Measurements from ENCODE around the gene SLC39A13. TPM values are rescaled to one million over a fixed set of nuclear protein-coding genes. Genes with fewer than 3 reads are reported as not detected.

Gene SLC39A13
- total RNA-seq, 2 donors from 2014 or later = 16.2 to 21.0 TPM

GRCh38 chr11:47398551-47398950 is 9.8 kb upstream of the SLC39A13 start:
- peaks cover 16% of the 10 kb centered on the region for H3K4me1 Mint-ChIP-seq (ENCODE audit: low read depth)
- H3K27ac Mint-ChIP-seq = peak overlapping the region; percentile 42
- peak overlapping the region in 1 of 2 donors; percentile 87 for H3K4me3 Mint-ChIP-seq
- DNase-seq (no peak), ATAC-seq (replicated peaks in 1 of 2) (no peak)
- H3K36me3 Mint-ChIP-seq (ENCODE audit: insufficient read depth in 2 of 2) = no peaks in the 10 kb centered on the region
- H3K9me3 Mint-ChIP-seq = no peaks in the 10 kb centered on the region
- no peaks in the 10 kb centered on the region for H3K27me3 Mint-ChIP-seq (ENCODE audit: low read depth)

- Mint-ChIP-seq H3K9me3 (no peaks in the 10 kb centered on the region), H3K36me3 (ENCODE audit: insufficient read depth in 2 of 2) (no peaks in the 10 kb centered on the region), H3K27me3 (ENCODE audit: low read depth) (no peaks in the 10 kb centered on the region), H3K4me1 (ENCODE audit: low read depth) (peaks cover 7% of the 10 kb centered on the region), H3K4me3 (peak overlapping the region; percentile 87 to 90), H3K27ac (peak overlapping the region; percentile 88)
- peak; percentile 90 for ATAC-seq (replicated peaks in 1 of 2)
- peak; percentile 44 to 57 for DNase-seq
These were observed 8.3 kb upstream of the SLC39A13 start for GRCh38 chr11:47399860-47400767.

- ATAC-seq (replicated peaks in 1 of 2) = peak in 1 of 2 donors; percentile 6
- no peak for DNase-seq
- Mint-ChIP-seq H3K4me1 (ENCODE audit: low read depth) (peaks cover 7% of the 10 kb centered on the region), H3K36me3 (ENCODE audit: insufficient read depth in 2 of 2) (no peaks in the 10 kb centered on the region), H3K27me3 (ENCODE audit: low read depth) (no peaks in the 10 kb centered on the region), H3K4me3 (peak overlapping the region; percentile 87 to 90), H3K9me3 (no peaks in the 10 kb centered on the region), H3K27ac (peak overlapping the region; percentile 88)
These were observed 7.6 kb upstream of the SLC39A13 start for GRCh38 chr11:47400768-47401279.

GRCh38 chr11:47403135-47403534 is 5.3 kb upstream of the SLC39A13 start:
- H3K27ac Mint-ChIP-seq = no peak overlapping the region

GRCh38 chr11:47403571-47403970 is 4.8 kb upstream of the SLC39A13 start:
- Mint-ChIP-seq H3K27me3 (ENCODE audit: low read depth) (no peaks in the 10 kb centered on the region), H3K36me3 (ENCODE audit: insufficient read depth in 2 of 2) (no peaks in the 10 kb centered on the region), H3K4me1 (ENCODE audit: low read depth) (peaks cover 20% of the 10 kb centered on the region), H3K9me3 (no peaks in the 10 kb centered on the region), H3K27ac (no peak overlapping the region), H3K4me3 (no peak overlapping the region)
- no peak for ATAC-seq (replicated peaks in 1 of 2)
- DNase-seq = no peak

More at GRCh38 chr11:47403135-47403534, 5.3 kb upstream of the SLC39A13 start:
- H3K4me1 Mint-ChIP-seq (ENCODE audit: low read depth) = peaks cover 20% of the 10 kb centered on the region
- H3K9me3 Mint-ChIP-seq = no peaks in the 10 kb centered on the region
- H3K36me3 Mint-ChIP-seq (ENCODE audit: insufficient read depth in 2 of 2) = no peaks in the 10 kb centered on the region
- ATAC-seq (replicated peaks in 1 of 2) (no peak), DNase-seq (no peak)
- no peaks in the 10 kb centered on the region for H3K27me3 Mint-ChIP-seq (ENCODE audit: low read depth)
- no peak overlapping the region for H3K4me3 Mint-ChIP-seq

GRCh38 chr11:47406896-47407745 is 1.3 kb upstream of the SLC39A13 start:
- ATAC-seq (replicated peaks in 1 of 2) (no peak), DNase-seq (no peak)
- peaks cover 24% of the 10 kb centered on the region for H3K4me1 Mint-ChIP-seq (ENCODE audit: low read depth)
- H3K27ac Mint-ChIP-seq = peak overlapping the region; percentile 91
- H3K4me3 Mint-ChIP-seq = peak overlapping the region; percentile 81 to 89
- no peaks in the 10 kb centered on the region for H3K27me3 Mint-ChIP-seq (ENCODE audit: low read depth)
- peaks cover 0 to 2% of the 10 kb centered on the region in 2 donors for H3K36me3 Mint-ChIP-seq (ENCODE audit: insufficient read depth in 2 of 2)
- no peaks in the 10 kb centered on the region for H3K9me3 Mint-ChIP-seq

GRCh38 chr11:47408598-47409439 is 429 bp downstream of the SLC39A13 start:
- H3K36me3 Mint-ChIP-seq (ENCODE audit: insufficient read depth in 2 of 2) = peaks cover 0 to 2% of the 10 kb centered on the region in 2 donors
- peaks cover 26% of the 10 kb centered on the region for H3K4me1 Mint-ChIP-seq (ENCODE audit: low read depth)
- peak overlapping the region; percentile 96 to 98 for H3K4me3 Mint-ChIP-seq
- peak overlapping the region; percentile 96 for H3K27ac Mint-ChIP-seq
- ATAC-seq (replicated peaks in 1 of 2) = no peak
- no peaks in the 10 kb centered on the region for H3K9me3 Mint-ChIP-seq
- DNase-seq = no peak
- H3K27me3 Mint-ChIP-seq (ENCODE audit: low read depth) = no peaks in the 10 kb centered on the region

- ATAC-seq (replicated peaks in 1 of 2) (no peak), DNase-seq (no peak)
- H3K4me3 Mint-ChIP-seq = peak overlapping the region; percentile 96 to 98
- no peaks in the 10 kb centered on the region for H3K9me3 Mint-ChIP-seq
- no peaks in the 10 kb centered on the region for H3K27me3 Mint-ChIP-seq (ENCODE audit: low read depth)
- peaks cover 30% of the 10 kb centered on the region for H3K4me1 Mint-ChIP-seq (ENCODE audit: low read depth)
- peak overlapping the region; percentile 96 for H3K27ac Mint-ChIP-seq
- H3K36me3 Mint-ChIP-seq (ENCODE audit: insufficient read depth in 2 of 2) = peaks cover 0 to 2% of the 10 kb centered on the region in 2 donors
These were observed 1.3 kb downstream of the SLC39A13 start for GRCh38 chr11:47409440-47410369.

- ATAC-seq (replicated peaks in 1 of 2) (no peak), DNase-seq (no peak)
- Mint-ChIP-seq H3K27me3 (ENCODE audit: low read depth) (no peaks in the 10 kb centered on the region), H3K4me3 (no peak overlapping the region), H3K9me3 (no peaks in the 10 kb centered on the region), H3K27ac (no peak overlapping the region), H3K4me1 (ENCODE audit: low read depth) (peaks cover 30% of the 10 kb centered on the region), H3K36me3 (ENCODE audit: insufficient read depth in 2 of 2) (peaks cover 0 to 2% of the 10 kb centered on the region in 2 donors)
These were observed 2.2 kb downstream of the SLC39A13 start for GRCh38 chr11:47410370-47411264.

GRCh38 chr11:47411884-47412746 is 3.7 kb downstream of the SLC39A13 start:
- peaks cover under 1 to 2% of the 10 kb centered on the region in 2 donors for H3K36me3 Mint-ChIP-seq (ENCODE audit: insufficient read depth in 2 of 2)
- H3K4me1 Mint-ChIP-seq (ENCODE audit: low read depth) = peaks cover 26% of the 10 kb centered on the region
- H3K4me3 Mint-ChIP-seq = no peak overlapping the region
- H3K27me3 Mint-ChIP-seq (ENCODE audit: low read depth) = no peaks in the 10 kb centered on the region
- ATAC-seq (replicated peaks in 1 of 2) = no peak
- peak; percentile 71 for DNase-seq
- H3K27ac Mint-ChIP-seq = no peak overlapping the region
- H3K9me3 Mint-ChIP-seq = no peaks in the 10 kb centered on the region
